OCI-LY3 (cell line): ENCODE measurements around the gene NSFL1C.

Experiments used
- CTCF ChIP-seq: fragments of 200-600, 300-600 bp; sonication (generic); IDR thresholded peaks from 2 replicates; pipeline ENCODE4 v1.5.1; 2014; ENCODE audit warnings: antibody characterized with exemption, low read length, low read depth
- EZH2phosphoT487 ChIP-seq: fragments of 200-600 bp; shearing (Covaris generic); IDR thresholded peaks from 2 replicates; pipeline ENCODE4 v1.6.1; 2018; ENCODE audit warnings: antibody characterized with exemption, mixed run types, low read depth

GRCh38 chr20:1397710-1398109, 68.9 kb downstream of the NSFL1C start:
- TF ChIP-seq EZH2phosphoT487 (no peak), CTCF (peak; percentile 52)
